CD14-positive monocyte (primary cell): ENCODE data around the gene VGLL2. TPM values are rescaled to one million over a fixed set of nuclear protein-coding genes. Genes with fewer than 3 reads are reported as not detected.

ENCODE experiments used
- DNase-seq, 3 donors: peaks; one replicate each; pipeline ENCODE4 v3.0.0-alpha.2; 2011 to 2022
- H2AFZ ChIP-seq: 2 replicates; pipeline ENCODE4 v1.6.0; 2012; ENCODE audit warnings: mild to moderate bottlenecking, low read depth, low read length, inconsistent platforms; ENCODE audit not compliant: insufficient read depth, poor library complexity, severe bottlenecking
- H3K27ac ChIP-seq, 2 donors: 1 replicate in 1 of 2; 2 replicates in 1 of 2; pipeline ENCODE4 v1.5.1; 2012 to 2013; ENCODE audit warnings: low read length in 2 of 2, control low read depth in 1 of 2, inconsistent platforms in 1 of 2, low read depth in 1 of 2, mild to moderate bottlenecking in 1 of 2
- H3K27me3 ChIP-seq, 2 donors: one replicate each; pipeline versions ENCODE4 v1.6.0 to v1.6.1; 2011 to 2013; ENCODE audit warnings: low read length in 2 of 2; ENCODE audit not compliant: control insufficient read depth in 2 of 2, insufficient read depth in 2 of 2
- H3K36me3 ChIP-seq, 2 donors: replicated peaks in 1 of 2; 1 replicate in 1 of 2; 2 replicates in 1 of 2; pipeline versions ENCODE4 v1.5.1 to v1.6.1; 2012 to 2013; ENCODE audit warnings: low read length in 2 of 2, control low read depth in 1 of 2, inconsistent platforms in 1 of 2, mild to moderate bottlenecking in 1 of 2; ENCODE audit not compliant: insufficient read depth in 2 of 2, control insufficient read depth in 1 of 2
- H3K4me1 ChIP-seq, 2 donors: 1 replicate in 1 of 2; 2 replicates in 1 of 2; pipeline versions ENCODE4 v1.5.1 to v1.6.1; 2012 to 2013; ENCODE audit warnings: low read length in 2 of 2, control low read depth in 1 of 2, inconsistent platforms in 1 of 2, mild to moderate bottlenecking in 1 of 2, moderate library complexity in 1 of 2; ENCODE audit not compliant: insufficient read depth in 2 of 2, control insufficient read depth in 1 of 2
- H3K4me2 ChIP-seq: replicated peaks from 2 replicates; pipeline ENCODE3; 2012; ENCODE audit warnings: low read length, moderate library complexity, mild to moderate bottlenecking; ENCODE audit not compliant: poor library complexity, severe bottlenecking; ENCODE audit errors: extremely low read depth
- H3K4me3 ChIP-seq, 3 experiments: fragments of 200-600 bp in 1 of 3; sonication (generic) in 1 of 3; replicated peaks in 1 of 3; 1 replicate in 2 of 3; 2 replicates in 1 of 3; pipeline ENCODE4 v1.5.1; 2011 to 2013; ENCODE audit warnings: low read length in 3 of 3, mild to moderate bottlenecking in 3 of 3, control low read depth in 2 of 3, low read depth in 2 of 3, inconsistent platforms in 1 of 3, moderate library complexity in 1 of 3
- H3K79me2 ChIP-seq: 2 replicates; pipeline ENCODE4 v1.6.0; 2012; ENCODE audit warnings: mild to moderate bottlenecking, control low read depth, inconsistent platforms, low read length, moderate library complexity; ENCODE audit not compliant: insufficient read depth
- H3K9ac ChIP-seq: 2 replicates; pipeline ENCODE4 v1.6.0; 2017; ENCODE audit warnings: low read length, mild to moderate bottlenecking; ENCODE audit not compliant: insufficient read depth, poor library complexity, severe bottlenecking
- H3K9me3 ChIP-seq, 2 donors: replicated peaks in 1 of 2; 1 replicate in 1 of 2; 2 replicates in 1 of 2; pipeline versions ENCODE4 v1.5.1 to v1.6.1; 2012 to 2013; ENCODE audit warnings: low read length in 2 of 2, control low read depth in 1 of 2; ENCODE audit not compliant: control insufficient read depth in 1 of 2, insufficient read depth in 1 of 2
- H4K20me1 ChIP-seq: 2 replicates; pipeline ENCODE4 v1.6.0; 2012; ENCODE audit warnings: mild to moderate bottlenecking, low read length, control low read depth, moderate library complexity; ENCODE audit not compliant: insufficient read depth
- H3K27ac Mint-ChIP-seq, 7 donors: one replicate each; pipeline ENCODE4 v1.8.0; 2020; ENCODE audit warnings: mild to moderate bottlenecking in 7 of 7, mixed read lengths in 7 of 7, moderate library complexity in 6 of 7, inconsistent platforms in 2 of 7
- H3K27me3 Mint-ChIP-seq, 3 donors: one replicate each; pipeline ENCODE4 v1.8.0; 2021 to 2022; ENCODE audit warnings: low read depth in 3 of 3, mild to moderate bottlenecking in 3 of 3, mixed read lengths in 3 of 3, moderate library complexity in 3 of 3, inconsistent platforms in 1 of 3
- H3K36me3 Mint-ChIP-seq, 2 donors: one replicate each; pipeline ENCODE4 v1.8.0; 2020; ENCODE audit warnings: mixed read lengths in 2 of 2, inconsistent platforms in 1 of 2, mild to moderate bottlenecking in 1 of 2
- H3K4me1 Mint-ChIP-seq: one replicate; pipeline ENCODE4 v1.8.0; 2020; ENCODE audit warnings: mild to moderate bottlenecking, mixed read lengths
- H3K4me3 Mint-ChIP-seq, 2 donors: one replicate each; pipeline ENCODE4 v1.8.0; 2020; ENCODE audit warnings: mild to moderate bottlenecking in 2 of 2, mixed read lengths in 2 of 2, moderate library complexity in 1 of 2
- H3K9me3 Mint-ChIP-seq, 7 donors: one replicate each; pipeline ENCODE4 v1.8.0; 2020 to 2022; ENCODE audit warnings: mixed read lengths in 7 of 7, mild to moderate bottlenecking in 6 of 7, moderate library complexity in 6 of 7, inconsistent platforms in 2 of 7
- WGBS: methylation state at CpG from one replicate; pipeline ENCODE4 v1.1.5; 2013; ENCODE audit warnings: missing lambda C conversion rate; ENCODE audit not compliant: insufficient coverage; 5-methylcytosine and 5-hydroxymethylcytosine counted together
- intact Hi-C, 2 donors: fragments of 100-400 bp; cut with micrococcal nuclease; formaldehyde crosslinking; loops; one replicate each; pipeline versions ENCODE4 v1.15.0 to v1.15.1; 2023
- polyA plus RNA-seq, 3 donors: library from polyadenylated mRNA; depleted of rRNA in 1 of 3; unstranded in 2 of 3; stranded (reverse) in 1 of 3; fragments of 300-500 nt in 2 of 3; fragments of >200 nt in 1 of 3; fragmentation: Illumina TruSeq in 2 of 3; gene quantifications; 1 replicate in 2 of 3; 2 replicates in 1 of 3; pipeline ENCODE4 v1.2.3, GENCODE V29; 2012 to 2021
- TF ChIP-seq, protein P1 (sequence below): fragments of 200-600 bp; IDR thresholded peaks from one replicate; pipeline ENCODE4 v1.8.0; 2022; ENCODE audit warnings: antibody characterized with exemption, mild to moderate bottlenecking

VGLL2 gene
- polyA plus RNA-seq, 3 donors, result not detected

DNA sequence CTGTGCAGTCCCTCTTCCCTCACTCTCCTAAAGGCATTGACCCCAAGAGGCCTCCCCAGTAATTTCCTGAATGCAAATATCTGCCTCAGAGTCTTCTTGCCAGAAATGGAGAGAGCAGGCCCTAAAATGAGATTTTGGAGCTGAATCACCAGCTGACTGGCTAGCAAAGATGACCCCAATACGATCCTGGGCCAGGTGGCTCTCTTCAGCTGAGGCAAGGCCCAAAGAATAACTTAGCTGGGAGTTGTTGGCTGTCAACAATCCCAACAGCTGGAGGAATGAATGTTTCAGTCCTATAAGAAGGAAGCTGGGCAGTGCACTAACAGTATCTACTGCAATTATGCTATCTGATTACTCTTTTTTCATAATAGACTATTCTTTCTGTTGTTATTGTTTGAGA lies 37.2 kb upstream of the VGLL2 start:
- no peak overlapping the region for H3K4me3 Mint-ChIP-seq
- no peak for DNase-seq
- H3K4me1 Mint-ChIP-seq, result no peaks in the 10 kb centered on the region
- Histone ChIP-seq H3K27ac (no peak overlapping the region), H3K27me3 (no peaks in the 10 kb centered on the region), H3K9ac (no peak overlapping the region), H3K9me3 (no peaks in the 10 kb centered on the region), H3K4me1 (no peaks in the 10 kb centered on the region), H3K36me3 (no peaks in the 10 kb centered on the region), H3K4me2 (no peak overlapping the region), H2AFZ (no peak overlapping the region), H3K79me2 (no peaks in the 10 kb centered on the region), H3K4me3 (no peak overlapping the region), H4K20me1 (no peaks in the 10 kb centered on the region)
- H3K27me3 Mint-ChIP-seq, result no peaks in the 10 kb centered on the region
- intact Hi-C loops, result no loop called here
- TF ChIP-seq, protein P1, sequence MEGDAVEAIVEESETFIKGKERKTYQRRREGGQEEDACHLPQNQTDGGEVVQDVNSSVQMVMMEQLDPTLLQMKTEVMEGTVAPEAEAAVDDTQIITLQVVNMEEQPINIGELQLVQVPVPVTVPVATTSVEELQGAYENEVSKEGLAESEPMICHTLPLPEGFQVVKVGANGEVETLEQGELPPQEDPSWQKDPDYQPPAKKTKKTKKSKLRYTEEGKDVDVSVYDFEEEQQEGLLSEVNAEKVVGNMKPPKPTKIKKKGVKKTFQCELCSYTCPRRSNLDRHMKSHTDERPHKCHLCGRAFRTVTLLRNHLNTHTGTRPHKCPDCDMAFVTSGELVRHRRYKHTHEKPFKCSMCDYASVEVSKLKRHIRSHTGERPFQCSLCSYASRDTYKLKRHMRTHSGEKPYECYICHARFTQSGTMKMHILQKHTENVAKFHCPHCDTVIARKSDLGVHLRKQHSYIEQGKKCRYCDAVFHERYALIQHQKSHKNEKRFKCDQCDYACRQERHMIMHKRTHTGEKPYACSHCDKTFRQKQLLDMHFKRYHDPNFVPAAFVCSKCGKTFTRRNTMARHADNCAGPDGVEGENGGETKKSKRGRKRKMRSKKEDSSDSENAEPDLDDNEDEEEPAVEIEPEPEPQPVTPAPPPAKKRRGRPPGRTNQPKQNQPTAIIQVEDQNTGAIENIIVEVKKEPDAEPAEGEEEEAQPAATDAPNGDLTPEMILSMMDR, result no peak
- peaks cover 2 to 8% (median 3%) of the 10 kb centered on the region in 7 donors for H3K9me3 Mint-ChIP-seq
- H3K27ac Mint-ChIP-seq, result no peak overlapping the region
- H3K36me3 Mint-ChIP-seq, result no peaks in the 10 kb centered on the region
- 70% methylated on average over 1 of the region's 1 CpG for WGBS

DNA sequence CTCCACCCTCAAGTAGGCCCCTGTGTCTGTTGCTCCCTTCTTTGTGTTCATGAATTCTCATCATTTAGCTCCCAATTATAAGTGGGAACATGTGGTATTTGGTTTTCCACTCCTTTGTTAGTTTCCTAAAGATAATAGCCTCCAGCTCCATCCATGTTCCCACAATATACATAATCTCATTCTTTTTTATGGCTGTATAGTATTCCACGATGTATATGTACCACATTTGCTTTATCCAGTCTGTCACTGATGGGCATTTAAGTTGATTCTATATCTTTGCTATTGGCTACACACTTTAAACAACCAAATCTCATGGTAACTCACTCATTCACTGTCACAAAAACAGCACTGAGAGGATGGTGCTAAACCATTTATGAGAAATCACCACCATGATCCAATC lies 35.5 kb upstream of the VGLL2 start:
- Histone ChIP-seq H3K36me3 (no peaks in the 10 kb centered on the region), H3K27me3 (no peaks in the 10 kb centered on the region), H3K9me3 (no peaks in the 10 kb centered on the region), H3K4me1 (no peaks in the 10 kb centered on the region), H3K4me2 (no peak overlapping the region), H3K27ac (no peak overlapping the region), H2AFZ (no peak overlapping the region), H4K20me1 (no peaks in the 10 kb centered on the region), H3K9ac (no peak overlapping the region), H3K4me3 (no peak overlapping the region), H3K79me2 (no peaks in the 10 kb centered on the region)
- TF ChIP-seq, protein P1, result no peak
- Mint-ChIP-seq H3K4me1 (no peaks in the 10 kb centered on the region), H3K27ac (no peak overlapping the region), H3K36me3 (no peaks in the 10 kb centered on the region), H3K4me3 (no peak overlapping the region), H3K9me3 (peaks cover 2 to 8% (median 3%) of the 10 kb centered on the region in 7 donors), H3K27me3 (no peaks in the 10 kb centered on the region)
- no peak for DNase-seq
- intact Hi-C loops, result no loop called here
- WGBS, result no CpG with 5 or more reads among the region's 1 CpG
